MM.1S (cell line): Measurements from ENCODE around the gene DZIP1.

Experiments used
- EZH2phosphoT487 ChIP-seq: fragments of 300-600 bp; sonication (generic); IDR thresholded peaks from 2 replicates; pipeline ENCODE4 v1.6.1; 2018; ENCODE audit warnings: antibody characterized with exemption, low read length
- TF ChIP-seq, protein P1 (sequence below): fragments of 300-600 bp; sonication (generic); IDR thresholded peaks from 2 replicates; pipeline ENCODE4 v1.5.1; 2016; ENCODE audit warnings: antibody characterized with exemption, low read length, mixed read lengths

DNA sequence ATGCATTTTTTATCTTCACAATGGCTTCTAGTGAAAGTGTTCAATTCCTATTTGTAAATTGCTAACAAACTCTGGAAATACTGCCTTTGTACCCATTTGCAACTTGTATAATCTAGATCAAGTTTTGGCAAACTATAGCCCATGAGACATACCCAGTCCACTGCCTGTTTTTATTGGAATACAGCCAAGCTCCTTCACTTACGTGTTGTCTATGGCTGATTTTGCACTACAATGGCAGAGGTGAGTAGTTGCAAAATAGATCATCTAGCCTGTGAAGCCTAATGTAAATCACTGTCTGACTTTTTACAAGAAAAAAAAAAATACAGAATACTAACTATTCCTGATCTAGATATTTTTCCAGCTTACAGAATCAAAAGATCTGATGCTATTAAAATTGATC lies 37.1 kb downstream of the DZIP1 start:
- TF ChIP-seq, protein P1, sequence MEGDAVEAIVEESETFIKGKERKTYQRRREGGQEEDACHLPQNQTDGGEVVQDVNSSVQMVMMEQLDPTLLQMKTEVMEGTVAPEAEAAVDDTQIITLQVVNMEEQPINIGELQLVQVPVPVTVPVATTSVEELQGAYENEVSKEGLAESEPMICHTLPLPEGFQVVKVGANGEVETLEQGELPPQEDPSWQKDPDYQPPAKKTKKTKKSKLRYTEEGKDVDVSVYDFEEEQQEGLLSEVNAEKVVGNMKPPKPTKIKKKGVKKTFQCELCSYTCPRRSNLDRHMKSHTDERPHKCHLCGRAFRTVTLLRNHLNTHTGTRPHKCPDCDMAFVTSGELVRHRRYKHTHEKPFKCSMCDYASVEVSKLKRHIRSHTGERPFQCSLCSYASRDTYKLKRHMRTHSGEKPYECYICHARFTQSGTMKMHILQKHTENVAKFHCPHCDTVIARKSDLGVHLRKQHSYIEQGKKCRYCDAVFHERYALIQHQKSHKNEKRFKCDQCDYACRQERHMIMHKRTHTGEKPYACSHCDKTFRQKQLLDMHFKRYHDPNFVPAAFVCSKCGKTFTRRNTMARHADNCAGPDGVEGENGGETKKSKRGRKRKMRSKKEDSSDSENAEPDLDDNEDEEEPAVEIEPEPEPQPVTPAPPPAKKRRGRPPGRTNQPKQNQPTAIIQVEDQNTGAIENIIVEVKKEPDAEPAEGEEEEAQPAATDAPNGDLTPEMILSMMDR: no peak
- TF ChIP-seq EZH2phosphoT487: no peak
